Calu3 (cell line): ENCODE measurements around the gene PPARA. TPM values are rescaled to one million over a fixed set of nuclear protein-coding genes. Genes with fewer than 3 reads are reported as not detected.

Experiments
- BruUV-seq: library from RNA; stranded (reverse); fragments of 400-500 nt; replicated peaks from 2 replicates; lab custom pipeline; 2021; lab: Mats Ljungman, UMichigan
- CTCF ChIA-PET: fragments of 300-600 bp; sonication (Branson Sonifier 250); formaldehyde crosslinking; loops from one replicate; lab custom pipeline; 2022; ENCODE audit warnings: antibody characterized with exemption; lab: Charles Lee
- DNase-seq: peaks from one replicate; pipeline ENCODE4 v3.0.0; 2022
- H3K27ac Mint-ChIP-seq: one replicate; pipeline ENCODE4 v1.8.0; 2022; ENCODE audit warnings: mixed read lengths; ENCODE audit not compliant: unreplicated experiment
- H3K27me3 Mint-ChIP-seq: one replicate; pipeline ENCODE4 v1.8.0; 2022; ENCODE audit warnings: mixed read lengths; ENCODE audit not compliant: unreplicated experiment
- H3K36me3 Mint-ChIP-seq: one replicate; pipeline ENCODE4 v1.8.0; 2022; ENCODE audit warnings: mild to moderate bottlenecking, moderate library complexity, mixed read lengths; ENCODE audit not compliant: insufficient read depth, unreplicated experiment
- H3K4me1 Mint-ChIP-seq: one replicate; pipeline ENCODE4 v1.8.0; 2022; ENCODE audit warnings: mild to moderate bottlenecking, low read depth, mixed read lengths; ENCODE audit not compliant: unreplicated experiment
- H3K4me3 Mint-ChIP-seq: one replicate; pipeline ENCODE4 v1.8.0; 2022; ENCODE audit warnings: mild to moderate bottlenecking, low read depth, moderate library complexity, mixed read lengths; ENCODE audit not compliant: unreplicated experiment
- H3K9me3 Mint-ChIP-seq: one replicate; pipeline ENCODE4 v1.8.0; 2022; ENCODE audit warnings: low read depth, mixed read lengths; ENCODE audit not compliant: unreplicated experiment
- intact Hi-C: fragments of 100-400 bp; cut with micrococcal nuclease; formaldehyde crosslinking; loops from one replicate; pipeline ENCODE4 v1.10.0; 2022; ENCODE audit not compliant: unreplicated experiment
- total RNA-seq: library from RNA; stranded (reverse); gene quantifications from 2 replicates; pipeline ENCODE4 v1.2.3, GENCODE V29; 2022
- TF ChIP-seq, protein P1 (sequence below): fragments of 200-600 bp; IDR thresholded peaks from one replicate; pipeline ENCODE4 v1.8.0; 2022; ENCODE audit warnings: antibody characterized with exemption; ENCODE audit not compliant: unreplicated experiment

PPARA gene
- total RNA-seq, 1 experiment from 2014 or later: 22.7 TPM

DNA sequence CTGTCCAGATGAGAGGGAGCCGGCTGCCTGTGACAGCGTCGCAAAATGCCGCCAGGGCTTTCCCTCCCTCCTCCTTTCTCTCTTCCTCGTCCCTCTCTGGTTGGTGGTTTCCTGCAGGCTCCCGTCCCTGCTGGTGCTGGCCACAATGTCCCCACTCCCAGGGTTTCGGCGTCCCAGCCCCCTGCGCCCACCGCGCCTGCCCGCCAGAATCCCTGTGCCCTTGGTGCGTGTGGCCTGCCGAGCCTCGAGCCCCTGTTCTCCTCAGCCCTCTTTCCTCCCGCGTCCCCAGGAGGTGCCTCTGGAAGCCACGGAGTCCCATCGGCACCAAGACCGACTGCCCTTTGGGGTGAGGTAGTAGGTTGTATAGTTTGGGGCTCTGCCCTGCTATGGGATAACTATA, 37.9 kb upstream of the PPARA start:
- H3K4me3 Mint-ChIP-seq: no peak overlapping the region
- CTCF ChIA-PET: no interaction called here
- TF ChIP-seq, protein P1, sequence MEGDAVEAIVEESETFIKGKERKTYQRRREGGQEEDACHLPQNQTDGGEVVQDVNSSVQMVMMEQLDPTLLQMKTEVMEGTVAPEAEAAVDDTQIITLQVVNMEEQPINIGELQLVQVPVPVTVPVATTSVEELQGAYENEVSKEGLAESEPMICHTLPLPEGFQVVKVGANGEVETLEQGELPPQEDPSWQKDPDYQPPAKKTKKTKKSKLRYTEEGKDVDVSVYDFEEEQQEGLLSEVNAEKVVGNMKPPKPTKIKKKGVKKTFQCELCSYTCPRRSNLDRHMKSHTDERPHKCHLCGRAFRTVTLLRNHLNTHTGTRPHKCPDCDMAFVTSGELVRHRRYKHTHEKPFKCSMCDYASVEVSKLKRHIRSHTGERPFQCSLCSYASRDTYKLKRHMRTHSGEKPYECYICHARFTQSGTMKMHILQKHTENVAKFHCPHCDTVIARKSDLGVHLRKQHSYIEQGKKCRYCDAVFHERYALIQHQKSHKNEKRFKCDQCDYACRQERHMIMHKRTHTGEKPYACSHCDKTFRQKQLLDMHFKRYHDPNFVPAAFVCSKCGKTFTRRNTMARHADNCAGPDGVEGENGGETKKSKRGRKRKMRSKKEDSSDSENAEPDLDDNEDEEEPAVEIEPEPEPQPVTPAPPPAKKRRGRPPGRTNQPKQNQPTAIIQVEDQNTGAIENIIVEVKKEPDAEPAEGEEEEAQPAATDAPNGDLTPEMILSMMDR: no peak
- peaks cover 96% of the 10 kb centered on the region for H3K36me3 Mint-ChIP-seq
- no peaks in the 10 kb centered on the region for H3K9me3 Mint-ChIP-seq
- no peak for DNase-seq
- no TSS peak for BruUV-seq
- H3K27me3 Mint-ChIP-seq: no peaks in the 10 kb centered on the region
- peak overlapping the region; percentile 82 for H3K27ac Mint-ChIP-seq
- intact Hi-C loops: no loop called here
- H3K4me1 Mint-ChIP-seq: peaks cover 39% of the 10 kb centered on the region

DNA sequence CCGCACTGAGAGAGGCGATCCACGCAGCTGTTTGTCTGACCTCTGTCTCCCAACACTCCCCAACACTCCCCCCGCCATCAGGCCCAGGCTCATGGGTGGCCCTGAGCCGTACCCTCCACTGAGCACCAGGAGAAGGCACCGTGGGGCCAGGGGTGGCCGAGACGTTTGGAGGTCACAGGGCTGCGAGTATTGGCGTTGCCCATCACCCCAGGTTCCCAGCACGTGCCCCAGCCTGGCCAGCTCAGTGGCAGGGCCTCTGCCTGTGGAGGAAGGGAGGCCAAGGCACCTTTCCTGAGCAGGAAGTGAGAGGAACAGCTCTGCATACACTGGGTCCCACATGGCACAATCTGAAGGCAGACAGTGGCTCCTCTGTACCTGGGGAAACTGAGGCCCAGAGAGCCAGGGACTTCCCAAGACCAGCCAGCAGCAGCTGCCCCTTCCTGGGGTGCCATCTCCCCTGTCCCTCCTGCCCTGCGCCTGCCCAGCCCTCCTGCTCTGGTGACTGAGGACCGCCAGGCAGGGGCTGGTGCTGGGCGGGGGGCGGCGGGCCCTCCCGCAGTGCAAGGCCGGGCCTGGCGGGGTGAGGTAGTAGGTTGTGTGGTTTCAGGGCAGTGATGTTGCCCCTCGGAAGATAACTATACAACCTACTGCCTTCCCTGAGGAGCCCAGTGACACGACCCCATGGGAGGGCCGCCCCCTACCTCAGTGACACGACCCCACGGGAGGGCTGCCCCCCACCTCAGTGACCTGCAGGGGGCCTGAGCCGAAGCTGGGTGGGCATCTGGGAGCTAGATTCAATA, 37.0 kb upstream of the PPARA start:
- CTCF ChIA-PET: no interaction called here
- peak overlapping the region; percentile 85 for H3K27ac Mint-ChIP-seq
- H3K4me3 Mint-ChIP-seq: no peak overlapping the region
- TF ChIP-seq, protein P1: no peak
- intact Hi-C loops: no loop called here
- DNase-seq: no peak
- BruUV-seq: no TSS peak
- peaks cover 91% of the 10 kb centered on the region for H3K36me3 Mint-ChIP-seq
- H3K9me3 Mint-ChIP-seq: no peaks in the 10 kb centered on the region
- H3K27me3 Mint-ChIP-seq: no peaks in the 10 kb centered on the region
- H3K4me1 Mint-ChIP-seq: peaks cover 39% of the 10 kb centered on the region

DNA sequence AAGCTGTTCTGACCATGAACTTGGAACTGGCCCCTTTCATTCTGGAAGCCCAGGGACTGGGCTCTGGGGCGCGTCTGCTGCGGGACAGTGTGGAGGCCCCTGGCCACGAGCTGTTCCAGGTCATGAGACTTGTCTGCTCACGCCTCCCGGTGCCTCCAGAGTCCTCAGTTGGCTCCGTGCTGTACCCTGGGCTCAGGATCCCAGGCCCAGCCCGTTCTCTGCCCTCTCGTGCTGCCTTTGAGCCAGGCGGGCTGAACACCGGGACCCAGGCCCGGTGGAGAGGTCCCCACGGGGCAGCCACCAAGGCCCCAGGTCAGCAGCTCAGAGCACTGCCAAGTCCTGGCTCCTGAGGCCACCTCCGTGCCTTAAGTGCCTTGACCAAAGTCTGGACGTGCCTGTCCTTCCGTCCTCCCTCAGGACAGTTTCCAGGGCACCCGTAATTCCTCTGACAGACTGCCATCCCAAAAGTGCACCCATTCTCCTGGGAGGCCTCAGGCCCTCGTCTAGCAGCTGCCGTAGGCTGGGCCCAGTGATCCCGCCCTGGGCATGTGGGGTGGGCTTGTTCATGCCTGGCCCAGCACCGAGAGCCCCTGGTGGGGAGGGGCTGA, 36.3 kb upstream of the PPARA start:
- H3K36me3 Mint-ChIP-seq: peaks cover 91% of the 10 kb centered on the region
- H3K27me3 Mint-ChIP-seq: no peaks in the 10 kb centered on the region
- BruUV-seq: no TSS peak
- CTCF ChIA-PET: interaction anchor here (3.8 kb wide), 1 partner anchor 107 kb away, joined by 77 read pairs; no protein-coding TSS in a partner anchor
- no peak for DNase-seq
- H3K9me3 Mint-ChIP-seq: no peaks in the 10 kb centered on the region
- H3K4me3 Mint-ChIP-seq: no peak overlapping the region
- intact Hi-C loops: no loop called here
- peak overlapping the region; percentile 85 for H3K27ac Mint-ChIP-seq
- peaks cover 34% of the 10 kb centered on the region for H3K4me1 Mint-ChIP-seq
- TF ChIP-seq, protein P1: no peak

DNA sequence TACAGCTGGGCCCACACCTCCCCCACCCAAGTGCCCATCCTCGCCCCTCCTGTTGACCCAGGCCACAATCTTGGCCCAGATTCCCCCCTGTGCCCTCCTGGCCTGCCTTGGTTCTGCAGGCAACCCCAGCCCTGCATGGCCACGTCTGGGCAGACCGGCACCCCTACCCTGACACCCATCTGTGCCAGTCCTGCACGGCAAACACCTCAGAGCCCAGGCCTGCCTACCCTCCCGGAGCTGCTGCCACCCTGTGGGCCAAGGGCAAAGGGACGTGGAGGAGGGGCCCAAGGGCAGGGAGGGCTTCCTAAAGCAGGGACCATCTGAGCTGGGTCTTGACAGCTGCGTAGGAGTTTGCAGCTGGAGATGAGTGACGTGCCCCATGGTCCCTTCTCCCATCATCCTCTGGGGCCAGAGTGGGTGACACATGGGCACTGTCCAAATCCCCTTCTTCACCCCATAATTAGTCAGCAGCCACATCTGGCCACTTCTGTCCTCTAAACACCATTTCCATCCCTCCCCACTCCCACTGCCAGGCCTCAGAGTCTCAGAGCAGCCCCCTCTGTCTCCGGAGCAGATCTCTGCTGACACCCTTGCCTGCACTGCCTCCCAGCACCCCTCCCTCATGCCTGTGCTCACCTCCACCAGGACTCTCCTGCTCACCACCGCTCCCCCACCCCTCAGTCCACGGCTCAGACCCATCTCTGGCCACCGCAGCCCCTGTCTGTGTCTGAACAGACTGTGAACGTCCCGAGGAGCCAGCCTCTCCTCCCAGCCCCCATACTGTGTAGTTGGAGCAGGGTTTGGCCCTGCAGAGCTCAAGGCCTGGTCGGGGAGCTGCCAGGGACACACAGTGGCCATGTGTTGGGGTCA, 35.6 kb upstream of the PPARA start:
- Mint-ChIP-seq H3K36me3 (peaks cover 91% of the 10 kb centered on the region), H3K4me3 (no peak overlapping the region), H3K27me3 (no peaks in the 10 kb centered on the region), H3K27ac (peak overlapping the region; percentile 85), H3K9me3 (no peaks in the 10 kb centered on the region), H3K4me1 (peaks cover 26% of the 10 kb centered on the region)
- TF ChIP-seq, protein P1: no peak
- CTCF ChIA-PET: interaction anchor here (3.8 kb wide), 1 partner anchor 108 kb away, joined by 77 read pairs; no protein-coding TSS in a partner anchor
- intact Hi-C loops: no loop called here
- no TSS peak for BruUV-seq
- peak; percentile 36 for DNase-seq
